Umbilical cord (tissue), 2 donors: Measurements from ENCODE around the gene ARMC7. TPM values are rescaled to one million over a fixed set of nuclear protein-coding genes. Genes with fewer than 3 reads are reported as not detected.

Source experiments
- DNase-seq: peaks from one replicate; pipeline ENCODE4 v3.0.0-alpha.2; 2015; ENCODE audit warnings: low spot score
- total RNA-seq: library from RNA; depleted of rRNA; stranded (reverse); fragments of >200 nt; gene quantifications from one replicate; pipeline ENCODE4 v1.2.3, GENCODE V29; 2014; ENCODE audit warnings: low replicate concordance; ENCODE audit not compliant: insufficient read depth

ARMC7 gene
- total RNA-seq, 1 donor from 2014 or later: 2.6 TPM

GRCh38 chr17:75078284-75079022 is 31.3 kb upstream of the ARMC7 start:
- DNase-seq: peak; percentile 38

GRCh38 chr17:75079023-75079373 is 30.8 kb upstream of the ARMC7 start:
- DNase-seq: no peak

- DNase-seq: no peak
Measured at GRCh38 chr17:75081611-75082540, 27.9 kb upstream of the ARMC7 start.

GRCh38 chr17:75082683-75083082 is 27.1 kb upstream of the ARMC7 start:
- no peak for DNase-seq

- peak; percentile 52 for DNase-seq
Measured at GRCh38 chr17:75084039-75084660, 25.6 kb upstream of the ARMC7 start.

- DNase-seq: no peak
Measured at GRCh38 chr17:75086496-75087181, 23.1 kb upstream of the ARMC7 start.

- no peak for DNase-seq
Measured at GRCh38 chr17:75087182-75087557, 22.6 kb upstream of the ARMC7 start.

- DNase-seq: peak; percentile 98
Measured at GRCh38 chr17:75087558-75088453, 22.0 kb upstream of the ARMC7 start, which contains the start of gene SLC16A5. SLC16A5 (plus strand) TSS chr17:75087954; CDS start chr17:75093637, 5,683 bp downstream.

- DNase-seq: peak; percentile 56
Measured at GRCh38 chr17:75088465-75089417, 21.0 kb upstream of the ARMC7 start.

- DNase-seq: no peak
Measured at GRCh38 chr17:75090871-75091854, 18.6 kb upstream of the ARMC7 start.

- DNase-seq: no peak
Measured at GRCh38 chr17:75091855-75092327, 17.9 kb upstream of the ARMC7 start.

GRCh38 chr17:75093548-75094158 is 16.1 kb upstream of the ARMC7 start:
- DNase-seq: no peak

- no peak for DNase-seq
Measured at GRCh38 chr17:75094871-75095399, 14.8 kb upstream of the ARMC7 start.

GRCh38 chr17:75096082-75096625 is 13.6 kb upstream of the ARMC7 start:
- DNase-seq: peak; percentile 77

GRCh38 chr17:75097865-75098264 is 11.9 kb upstream of the ARMC7 start:
- DNase-seq: no peak

GRCh38 chr17:75098861-75099260 is 10.9 kb upstream of the ARMC7 start:
- DNase-seq: no peak
